Activated naive CD8-positive, alpha-beta T cell treated with anti-CD3 and anti-CD28 coated beads, Interleukin-2, amount 50 U/mL, for 16 hours (primary cell): ENCODE results near the gene RUNDC1.
"Not testable (repeated sequence)": the region's sequence is repeated elsewhere in the genome, so short reads cannot be mapped to it uniquely, and the experiment has no call there.

Experiments used
- DNase-seq: peaks from one replicate; pipeline ENCODE4 v3.0.0-alpha.2; 2020; ENCODE audit warnings: low read depth, low spot score

The RUNDC1 gene

DNA sequence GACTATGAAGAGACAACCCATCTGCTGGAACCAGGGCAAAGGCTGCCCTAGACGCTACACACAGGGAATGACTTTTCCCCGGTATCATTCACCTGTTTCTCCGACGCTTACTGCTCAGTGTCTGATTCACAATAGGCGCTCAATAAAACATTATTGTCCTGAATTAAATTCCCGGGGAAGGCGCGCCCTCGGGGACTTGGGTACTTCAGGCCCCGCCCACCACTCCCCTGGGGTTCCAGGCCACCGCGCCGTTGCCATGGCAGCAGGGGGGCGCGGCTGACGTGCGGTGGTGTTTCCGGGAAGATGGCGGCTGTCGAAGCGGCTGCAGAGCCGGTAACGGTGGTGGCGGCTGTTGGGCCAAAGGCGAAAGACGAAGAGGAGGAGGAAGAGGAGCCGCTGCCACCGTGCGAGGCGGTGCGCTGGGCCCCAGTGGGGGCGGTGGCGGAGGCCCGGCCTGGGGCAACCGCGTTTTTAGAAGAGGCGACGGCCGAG lies at the start of gene RUNDC1:
TSS of gene RUNDC1 (plus strand) at position 292 of the 492 bp plus-strand sequence. CDS start at position 304, 12 bp downstream.
- DNase-seq = peak; percentile 81

DNA sequence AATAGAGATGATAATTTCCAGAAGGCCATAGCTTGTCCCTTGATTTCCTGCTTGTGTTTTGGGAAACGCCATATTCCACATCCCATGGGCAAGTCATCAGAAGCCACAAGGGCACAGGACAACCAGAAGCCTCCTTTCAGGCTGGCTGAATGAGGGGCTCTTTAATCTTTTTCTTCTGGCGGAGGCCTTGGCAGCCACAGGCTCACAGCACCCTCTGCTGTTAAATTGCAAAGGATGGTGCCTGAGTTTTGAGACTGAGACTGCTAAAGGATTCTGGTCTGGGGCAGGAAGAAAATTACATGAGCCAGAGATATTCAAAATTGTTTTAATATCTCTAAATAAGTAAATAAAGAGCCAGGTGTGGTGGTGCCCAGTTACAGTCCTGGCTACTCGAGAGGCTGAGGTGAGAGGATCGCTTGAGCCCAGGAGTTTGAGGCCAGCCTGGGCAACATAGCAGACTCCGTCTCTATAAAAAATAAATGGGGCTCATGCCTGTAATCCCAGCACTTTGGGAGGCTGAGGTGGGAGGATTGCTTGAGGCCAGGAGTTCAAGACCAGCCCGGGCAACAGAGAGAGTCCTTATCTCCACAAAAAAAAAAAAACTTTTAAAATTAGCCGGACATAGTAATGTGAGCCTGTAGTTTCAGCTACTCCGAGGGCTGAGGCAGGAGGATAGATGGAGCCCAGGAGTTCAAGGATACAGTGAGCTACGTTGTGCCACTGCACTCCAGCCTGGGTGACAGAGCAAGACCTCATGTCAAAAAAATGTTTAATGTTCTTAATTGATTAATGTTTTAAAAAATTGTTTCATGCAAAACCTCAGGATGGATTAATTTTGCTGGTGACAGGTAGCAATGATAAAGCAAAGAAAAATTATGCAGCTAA lies 42.4 kb upstream of the RUNDC1 start:
- DNase-seq = no peak

DNA sequence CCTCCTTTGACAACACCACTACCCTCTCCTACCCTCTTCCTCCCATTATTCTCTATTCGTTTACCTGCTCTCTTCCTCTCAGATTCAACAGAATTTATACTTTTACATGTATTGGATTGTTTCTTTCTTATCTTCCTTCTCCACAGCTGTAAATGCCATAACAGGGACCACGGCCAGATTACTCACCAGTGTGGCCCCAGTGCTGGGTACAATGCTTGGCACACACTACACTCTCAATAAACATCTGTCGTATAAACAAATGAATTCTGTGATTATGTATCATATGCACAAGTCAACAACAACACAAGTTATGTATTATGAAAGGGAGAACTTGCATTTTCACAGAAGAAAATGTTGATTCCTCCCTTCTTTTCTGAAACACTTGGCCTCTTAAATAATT lies 36.2 kb upstream of the RUNDC1 start:
- DNase-seq = no peak

DNA sequence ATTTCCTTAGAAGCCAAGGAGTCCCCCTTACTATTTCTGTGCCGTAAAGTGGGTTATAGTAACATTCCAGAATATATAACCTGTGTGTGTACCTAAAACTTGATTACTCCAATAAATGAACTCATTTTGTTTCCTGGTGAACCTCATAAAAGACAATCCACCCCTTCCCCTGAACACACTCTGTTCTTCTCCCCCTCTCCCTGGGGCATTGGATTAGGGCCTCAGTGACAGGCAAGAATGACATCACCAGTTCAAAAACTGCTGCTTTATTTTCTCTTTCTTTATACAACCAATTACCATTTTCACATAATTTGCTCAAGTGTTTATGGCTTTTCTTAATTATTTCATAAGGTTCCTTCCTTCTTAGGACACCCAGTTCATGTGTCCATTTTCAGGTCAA lies 33.6 kb upstream of the RUNDC1 start:
- DNase-seq = no peak

DNA sequence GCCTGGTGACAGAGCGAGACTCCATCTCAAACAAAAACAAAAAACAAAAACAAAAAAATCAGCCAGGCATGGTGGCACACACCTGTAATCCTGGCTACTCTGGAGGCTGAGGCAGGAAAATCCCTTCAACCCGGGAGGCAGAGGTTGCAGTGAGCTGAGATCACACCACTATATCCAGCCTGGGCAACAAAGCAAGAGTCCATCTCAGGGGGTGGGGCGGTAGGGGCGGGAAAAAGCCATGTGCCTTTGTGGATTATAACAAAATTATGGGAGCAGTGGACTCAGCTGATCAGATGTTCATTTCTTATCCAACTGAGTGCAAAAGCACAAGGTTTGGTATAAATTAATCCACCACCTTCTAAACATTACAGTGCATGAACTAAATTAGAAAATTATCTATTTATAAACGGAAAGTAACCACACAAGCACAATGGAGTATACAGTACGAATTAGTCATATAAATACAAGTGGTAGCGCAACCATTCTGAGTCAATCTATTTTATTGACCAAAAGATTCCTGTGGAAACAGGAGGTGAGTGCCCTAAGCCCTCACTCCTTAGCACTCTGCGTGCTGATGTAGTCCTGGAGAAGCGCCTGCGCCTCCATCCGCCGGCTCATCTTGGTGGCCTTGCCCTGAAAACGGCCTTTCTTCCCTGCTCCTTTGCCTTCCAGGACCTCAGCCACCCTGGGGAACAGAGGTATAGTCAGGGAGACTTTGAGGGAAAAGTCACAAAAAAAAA lies 30.2 kb upstream of the RUNDC1 start:
- no peak for DNase-seq

DNA sequence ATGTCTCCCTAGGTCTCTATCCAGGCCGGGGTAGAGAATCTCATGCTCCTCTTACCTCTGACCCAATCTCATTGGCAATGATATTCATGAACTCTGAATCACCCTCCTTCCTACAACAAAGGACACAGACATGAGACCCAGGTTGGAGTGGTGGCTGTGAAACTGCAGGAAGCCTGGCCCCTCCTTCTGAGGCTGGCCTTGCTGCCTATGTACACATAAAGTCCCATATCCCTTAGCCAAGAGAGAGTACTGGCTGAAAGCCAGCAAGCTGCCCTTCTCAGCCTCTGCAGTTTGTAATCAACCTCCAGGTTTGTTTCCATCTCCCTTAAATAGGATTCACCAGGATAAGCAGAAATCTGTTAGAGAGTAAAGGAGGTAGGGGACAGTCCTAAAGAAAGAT lies 26.7 kb upstream of the RUNDC1 start:
- no peak for DNase-seq

DNA sequence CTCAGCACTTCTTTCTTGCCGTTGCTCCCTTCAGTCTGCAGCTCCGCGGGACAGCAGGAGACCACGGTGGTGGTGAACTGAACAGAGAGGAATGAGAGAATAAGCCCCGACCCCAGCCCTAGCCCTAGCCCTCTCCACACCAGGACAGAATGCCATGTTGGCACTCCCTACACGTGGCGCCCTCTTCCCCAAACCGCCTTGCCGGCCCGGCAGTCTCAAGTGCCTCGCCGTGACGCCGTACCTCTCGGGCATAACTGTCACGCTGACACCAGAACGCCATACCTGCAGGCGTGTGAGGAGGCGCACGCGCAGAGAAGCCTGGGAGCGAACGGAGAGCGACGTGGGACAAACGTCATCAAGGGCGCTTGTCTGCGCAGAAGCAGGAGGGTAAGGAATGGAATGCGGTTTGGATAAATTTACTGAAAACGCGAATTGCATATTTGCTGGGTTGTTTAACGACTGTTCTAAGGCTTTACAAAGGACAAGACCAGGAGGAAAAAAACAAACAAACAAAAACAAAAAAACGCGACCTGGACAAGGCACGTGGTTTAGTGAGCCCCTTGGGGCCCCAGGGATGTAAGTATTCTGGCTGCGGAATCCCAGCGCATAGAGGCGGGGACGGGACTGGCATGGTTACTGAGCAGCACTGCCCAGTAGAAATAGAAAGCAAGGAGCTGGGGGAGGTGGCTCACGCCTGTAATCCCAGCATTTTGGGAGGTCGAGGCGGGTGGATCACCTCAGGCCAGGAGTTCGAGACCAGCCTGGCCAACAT lies 16.0 kb upstream of the RUNDC1 start, which contains the start of gene AARSD1:
TSS of gene AARSD1 (minus strand) at position 294 of the 772 bp plus-strand sequence. CDS start at position 280, 14 bp downstream.
- peak; percentile 78 for DNase-seq

DNA sequence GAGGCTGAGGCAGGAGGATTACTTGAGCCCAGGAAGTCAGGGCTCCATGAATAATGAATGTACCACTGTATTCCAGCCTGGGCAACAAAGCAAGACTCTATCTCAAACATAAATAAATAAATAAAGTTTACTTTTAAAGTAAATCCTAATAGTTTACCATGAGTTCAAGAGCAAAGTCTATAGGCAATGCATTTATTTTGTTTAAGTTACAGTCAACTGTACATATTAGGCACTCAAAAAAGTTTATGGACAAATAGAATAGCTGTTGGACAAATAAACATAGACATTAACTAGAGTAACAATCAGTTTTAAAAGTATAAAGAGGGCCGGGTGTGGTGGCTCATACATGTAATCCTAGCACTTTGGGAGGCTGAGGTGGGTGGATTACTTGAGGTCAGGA lies 12.4 kb upstream of the RUNDC1 start:
- DNase-seq = no peak

DNA sequence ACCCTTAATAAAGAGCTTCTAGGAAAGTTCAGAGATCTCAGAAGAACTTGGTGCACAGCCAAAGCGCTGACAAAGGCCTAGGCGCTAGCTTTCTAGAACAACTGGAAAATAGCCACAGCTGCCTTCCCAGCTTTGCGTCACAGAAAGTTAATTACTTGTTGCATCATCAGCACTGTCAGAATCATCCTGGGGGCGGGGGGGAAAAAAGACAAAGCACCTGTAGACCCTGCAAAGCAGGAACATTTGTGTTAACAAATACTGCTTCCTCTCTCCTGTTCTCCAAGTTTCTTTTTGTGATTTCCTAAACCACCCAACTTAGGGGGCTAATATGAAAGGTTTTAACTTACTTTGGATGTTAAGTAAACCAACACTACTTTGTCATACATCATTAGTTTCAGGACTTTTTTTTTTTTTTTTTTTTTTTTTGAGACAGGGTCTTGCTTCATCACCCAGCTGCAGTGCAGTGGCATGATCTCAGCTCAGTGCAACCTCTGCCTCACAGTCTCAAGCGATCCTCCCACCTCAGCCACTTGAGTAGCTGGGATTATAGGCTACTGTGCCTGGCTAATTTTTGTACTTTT lies 11.3 kb upstream of the RUNDC1 start:
- DNase-seq = no peak

DNA sequence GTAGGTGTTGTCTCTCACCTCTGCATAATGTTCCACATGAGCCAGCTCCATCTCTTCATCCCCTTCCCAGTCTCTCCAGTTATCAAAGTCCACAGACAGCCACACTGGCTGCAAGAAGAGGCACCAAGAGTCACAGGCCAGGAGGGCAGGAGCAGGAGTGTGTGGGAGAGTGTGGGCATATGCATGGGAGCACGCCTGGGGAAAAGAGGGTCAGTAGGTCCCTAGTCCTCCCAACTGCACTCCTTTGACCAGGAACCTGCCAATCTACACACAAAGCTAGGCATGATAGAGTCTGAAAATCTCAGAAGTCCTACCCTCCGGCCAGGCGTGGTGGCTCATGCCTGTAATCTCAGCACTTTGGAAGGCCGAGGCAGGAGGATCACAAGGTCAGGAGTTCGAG lies 8.8 kb upstream of the RUNDC1 start:
- DNase-seq = no peak

DNA sequence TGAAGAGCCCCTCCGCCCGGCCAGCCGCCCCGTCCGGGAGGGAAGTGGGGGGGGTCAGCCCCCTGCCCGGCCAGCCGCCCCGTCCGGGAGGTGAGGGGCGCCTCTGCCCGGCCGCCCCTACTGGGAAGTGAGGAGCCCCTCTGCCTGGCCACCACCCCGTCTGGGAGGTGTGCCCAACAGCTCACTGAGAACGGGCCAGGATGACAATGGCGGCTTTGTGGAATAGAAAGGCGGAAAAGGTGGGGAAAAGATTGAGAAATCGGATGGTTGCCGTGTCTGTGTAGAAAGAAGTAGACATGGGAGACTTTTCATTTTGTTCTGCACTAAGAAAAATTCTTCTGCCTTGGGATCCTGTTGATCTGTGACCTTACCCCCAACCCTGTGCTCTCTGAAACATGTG lies 7.0 kb upstream of the RUNDC1 start:
- DNase-seq = not testable (repeated sequence)

DNA sequence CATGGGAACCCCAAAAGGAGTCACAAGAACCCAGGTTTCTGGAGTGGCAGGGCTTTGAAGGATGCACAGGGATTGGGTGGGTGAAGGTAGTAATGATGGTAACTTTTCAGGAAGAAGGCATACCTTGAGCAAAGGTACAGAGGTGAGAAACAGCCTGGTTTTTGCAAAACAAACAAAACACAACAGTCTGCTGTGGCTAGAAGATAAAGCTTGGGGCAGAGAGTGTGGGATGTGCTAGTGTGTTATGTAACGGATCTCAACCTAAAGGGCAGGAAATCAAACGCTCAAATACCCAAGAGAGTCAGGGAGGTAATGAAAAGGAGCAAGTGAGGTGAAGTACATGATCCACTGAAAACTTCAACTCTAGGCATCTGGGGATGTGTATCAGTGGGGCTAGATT lies 5.1 kb upstream of the RUNDC1 start:
- DNase-seq = no peak

DNA sequence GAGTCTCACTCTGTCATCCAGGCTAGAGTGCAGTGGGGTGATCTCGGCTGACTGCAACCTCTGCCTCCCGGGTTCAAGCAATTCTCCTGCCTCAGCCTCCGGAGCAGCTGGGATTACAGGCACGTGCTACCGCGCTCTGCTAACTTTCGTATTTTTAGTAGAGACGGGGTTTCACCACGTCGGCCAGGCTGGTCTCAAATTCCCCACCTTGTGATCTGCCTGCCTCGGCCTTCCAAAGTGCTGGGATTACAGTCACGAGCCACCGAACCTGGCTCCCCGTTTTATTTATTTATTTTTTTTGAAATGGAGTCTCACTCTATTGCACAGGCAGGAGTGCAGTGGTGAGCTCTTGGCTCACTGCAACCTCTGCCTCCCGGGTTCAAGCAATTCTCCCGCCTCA lies 4.7 kb upstream of the RUNDC1 start:
- not testable (repeated sequence) for DNase-seq

DNA sequence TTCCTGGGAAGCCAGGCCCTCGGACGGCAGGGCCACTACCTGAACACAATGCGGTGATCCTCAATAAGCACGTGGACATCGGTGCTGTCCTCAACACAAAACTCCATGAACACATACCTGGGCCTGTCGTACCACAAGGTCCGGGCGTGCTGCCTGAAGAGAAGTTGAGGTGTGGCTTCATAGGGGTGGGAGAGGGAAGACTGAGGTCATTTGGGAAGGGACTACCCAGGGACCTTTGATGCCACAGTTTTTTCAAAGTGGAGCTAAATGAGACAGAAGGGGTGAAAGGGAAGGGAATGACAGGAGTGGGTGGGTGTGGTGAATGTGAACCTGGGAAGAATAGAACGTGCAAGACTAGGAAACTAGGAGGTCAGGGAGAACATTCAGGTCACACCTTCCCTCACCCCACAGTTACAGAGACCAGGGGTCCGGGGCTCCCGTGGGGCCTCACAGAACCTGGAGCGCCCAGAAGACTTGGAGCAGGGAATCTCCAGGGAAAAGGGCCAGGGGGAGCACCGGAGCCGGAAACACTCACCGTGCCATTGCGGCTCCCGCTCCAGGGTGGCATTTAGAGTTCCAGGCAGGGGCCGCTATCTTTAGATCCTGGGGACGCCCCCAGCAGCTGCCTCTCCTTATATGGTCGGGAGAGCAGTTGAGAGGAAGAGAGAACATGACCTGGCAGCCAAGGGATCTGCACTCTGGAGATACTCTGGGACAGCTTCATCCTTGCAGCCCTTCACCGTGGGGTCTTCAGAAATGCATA lies 673 bp upstream of the RUNDC1 start, which contains the start of gene PTGES3L:
TSS of gene PTGES3L (minus strand) at position 570 of the 763 bp plus-strand sequence. CDS start at position 543, 27 bp downstream.
- no peak for DNase-seq

DNA sequence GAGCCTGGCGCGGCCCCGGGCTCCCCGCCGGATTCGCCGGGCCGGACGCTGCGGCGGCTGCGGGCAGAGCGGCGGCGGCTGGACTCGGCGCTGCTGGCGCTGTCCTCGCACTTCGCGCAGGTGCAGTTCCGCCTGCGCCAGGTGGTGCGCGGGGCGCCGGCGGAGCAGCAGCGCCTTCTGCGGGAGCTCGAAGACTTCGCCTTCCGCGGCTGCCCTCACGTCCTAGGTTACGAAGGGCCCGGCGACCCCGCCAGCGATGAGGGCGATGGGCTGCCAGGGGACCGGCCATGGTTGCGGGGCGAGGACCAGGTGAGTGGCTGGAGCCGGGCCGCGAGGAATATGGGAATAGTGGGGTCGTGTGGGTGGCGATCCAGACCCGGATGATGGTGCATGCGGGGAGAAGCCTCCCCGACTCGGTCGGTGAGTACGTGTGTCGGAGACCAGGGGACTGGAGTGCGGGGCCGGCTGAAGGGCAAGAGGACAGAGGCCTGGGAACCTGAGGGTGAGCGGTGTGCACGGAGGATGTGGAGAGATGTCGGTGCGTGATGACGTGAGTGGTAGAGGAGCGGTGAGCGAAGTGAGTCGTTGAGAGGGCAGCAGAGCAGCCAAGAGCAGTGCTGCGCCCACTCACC lies 517 bp downstream of the RUNDC1 start:
- peak; percentile 25 for DNase-seq

DNA sequence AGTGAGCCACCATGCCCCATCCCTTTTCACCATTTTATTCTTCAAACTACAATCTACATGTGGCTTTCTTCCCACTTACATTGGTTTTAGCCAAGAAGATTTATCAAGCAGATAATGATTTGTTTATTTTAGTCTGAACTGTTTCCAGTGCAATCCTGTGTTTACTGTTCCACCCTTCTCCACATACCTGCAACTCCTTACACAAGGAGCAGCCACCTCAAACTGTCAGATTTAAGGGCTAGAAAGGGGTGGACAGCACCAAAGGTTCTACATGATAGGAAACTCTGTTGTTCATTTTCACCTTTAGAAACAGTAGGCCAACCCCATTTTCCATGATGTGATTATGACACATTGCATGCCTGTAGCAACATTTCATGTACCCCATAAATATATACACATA lies 1.9 kb downstream of the RUNDC1 start:
- DNase-seq = no peak

DNA sequence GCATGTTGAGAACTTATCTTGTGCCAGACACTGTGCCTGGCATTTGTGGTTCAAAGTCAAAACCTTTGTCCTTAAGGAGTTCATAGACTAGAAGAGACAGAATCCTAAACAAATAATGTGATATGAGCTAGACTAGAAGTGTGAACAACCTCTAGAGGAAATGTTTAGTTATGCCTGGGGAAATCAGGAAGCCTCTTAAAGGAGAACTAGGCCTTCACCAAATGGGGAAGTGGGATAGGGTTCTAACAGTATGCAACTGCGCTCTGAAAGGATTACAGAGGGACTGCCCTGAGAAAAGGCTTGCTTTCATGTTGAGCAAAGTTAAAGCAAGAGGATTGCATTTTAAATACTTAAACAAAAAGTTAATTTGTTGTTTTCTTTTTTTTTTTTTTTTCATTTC lies 4.9 kb downstream of the RUNDC1 start:
- no peak for DNase-seq

DNA sequence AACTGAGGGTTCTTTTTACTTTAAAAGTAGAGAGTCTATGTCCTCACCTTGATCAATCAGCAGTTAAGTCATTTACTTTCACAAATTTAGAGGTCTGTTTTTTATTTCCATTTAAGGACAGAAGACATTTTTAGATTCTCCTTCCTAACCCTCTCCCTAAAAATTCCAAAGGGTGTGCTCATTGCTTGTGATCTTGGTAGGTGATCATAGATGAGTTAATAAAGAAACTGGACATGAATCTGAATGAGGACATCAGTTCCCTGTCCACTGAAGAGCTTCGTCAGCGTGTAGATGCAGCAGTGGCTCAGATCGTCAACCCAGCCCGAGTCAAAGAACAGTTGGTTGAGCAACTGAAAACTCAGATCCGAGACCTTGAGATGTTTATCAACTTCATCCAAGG lies 8.8 kb downstream of the RUNDC1 start:
- DNase-seq = no peak

DNA sequence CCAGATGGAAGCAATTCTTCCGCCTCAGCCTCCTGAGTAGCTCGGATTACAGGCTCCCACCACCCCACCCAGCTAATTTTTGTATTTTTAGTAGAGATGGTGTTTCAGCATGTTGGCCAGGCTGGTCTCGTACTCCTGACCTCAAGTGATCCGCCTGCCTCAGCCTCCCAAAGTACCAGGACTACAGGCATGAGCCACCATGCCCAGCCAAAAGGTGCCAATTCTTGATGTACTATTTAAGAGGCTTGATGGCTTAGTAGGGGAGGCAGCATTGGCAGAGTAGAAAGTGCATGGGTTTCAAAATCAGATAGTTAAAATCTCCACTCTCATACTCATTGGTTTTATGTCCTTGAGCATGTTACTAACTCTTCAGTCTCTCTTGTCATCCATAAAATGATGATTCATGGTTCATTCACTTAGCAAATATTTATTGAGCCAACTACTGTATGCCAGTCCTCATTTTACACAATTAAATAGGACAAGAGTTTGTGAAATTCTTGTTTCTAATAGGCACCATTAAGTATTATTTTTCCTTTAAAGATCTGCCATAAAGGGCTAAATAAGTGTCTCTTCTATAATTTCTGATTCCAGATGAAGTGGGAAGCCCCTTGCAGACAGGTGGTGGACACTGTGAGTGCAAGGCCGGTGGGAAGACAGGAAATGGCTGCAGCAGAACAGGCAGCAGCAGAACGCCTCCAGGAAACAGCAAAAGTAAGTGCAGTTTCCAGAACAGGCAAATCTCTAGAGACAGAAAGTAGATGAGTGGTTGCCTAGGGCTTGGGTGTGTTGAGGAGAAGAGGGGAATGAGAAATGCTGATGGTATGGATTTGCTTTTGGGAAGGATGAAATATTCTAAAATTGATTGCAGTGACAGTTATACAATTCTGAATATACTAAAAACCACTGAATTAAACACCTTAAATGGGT lies 9.6 kb downstream of the RUNDC1 start:
- no peak for DNase-seq
